CD4-positive, alpha-beta memory T cell (primary cell): Measurements from ENCODE around the gene JSRP1. TPM values are rescaled to one million over a fixed set of nuclear protein-coding genes. Genes with fewer than 3 reads are reported as not detected.

Experiments used
- CTCF ChIA-PET: fragments of 350-600 bp; sonication (Branson Sonifier 250); formaldehyde crosslinking; loops from one replicate; lab custom pipeline; 2021; ENCODE audit warnings: inconsistent platforms; ENCODE audit not compliant: partially characterized antibody; lab: Charles Lee
- POLR2A ChIA-PET: fragments of 350-600 bp; sonication (Branson Sonifier 250); formaldehyde crosslinking; loops from one replicate; lab custom pipeline; 2021; ENCODE audit not compliant: partially characterized antibody; lab: Charles Lee
- DNase-seq, 5 donors: peaks; one replicate each; pipeline versions ENCODE4 v3.0.0 to v3.0.0-alpha.2; 2020 to 2022; ENCODE audit warnings: mixed read lengths in 1 of 5
- H3K27ac ChIP-seq: one replicate; pipeline ENCODE4 v1.7.0; 2013; ENCODE audit warnings: low read depth, low read length
- H3K27me3 ChIP-seq: 2 replicates; pipeline ENCODE4 v1.7.0; 2013; ENCODE audit warnings: mild to moderate bottlenecking, low read length, moderate library complexity; ENCODE audit not compliant: insufficient read depth
- H3K36me3 ChIP-seq: 2 replicates; pipeline ENCODE4 v1.7.0; 2013; ENCODE audit warnings: mild to moderate bottlenecking, low read length, moderate library complexity; ENCODE audit not compliant: insufficient read depth
- H3K4me1 ChIP-seq: 2 replicates; pipeline ENCODE4 v1.7.0; 2013; ENCODE audit warnings: mild to moderate bottlenecking, low read length, moderate library complexity; ENCODE audit not compliant: insufficient read depth
- H3K4me3 ChIP-seq, 2 donors: one replicate each; pipeline ENCODE4 v1.7.0; 2013; ENCODE audit warnings: low read length in 2 of 2, mild to moderate bottlenecking in 1 of 2
- H3K9me3 ChIP-seq, 2 donors: one replicate each; pipeline ENCODE4 v1.7.0; 2013; ENCODE audit warnings: low read length in 2 of 2, control low read depth in 1 of 2; ENCODE audit not compliant: control insufficient read depth in 1 of 2
- H3K27ac Mint-ChIP-seq, 7 donors: one replicate each; pipeline ENCODE4 v1.8.0; 2020 to 2021; ENCODE audit warnings: mixed read lengths in 7 of 7, mild to moderate bottlenecking in 6 of 7, inconsistent platforms in 3 of 7, moderate library complexity in 3 of 7
- H3K27me3 Mint-ChIP-seq, 2 donors: one replicate each; pipeline ENCODE4 v1.8.0; 2020 to 2021; ENCODE audit warnings: mixed read lengths in 2 of 2
- H3K36me3 Mint-ChIP-seq, 2 donors: one replicate each; pipeline ENCODE4 v1.8.0; 2020 to 2021; ENCODE audit warnings: mixed read lengths in 2 of 2, inconsistent platforms in 1 of 2, mild to moderate bottlenecking in 1 of 2
- H3K4me1 Mint-ChIP-seq, 4 donors: one replicate each; pipeline ENCODE4 v1.8.0; 2020 to 2021; ENCODE audit warnings: mixed read lengths in 4 of 4, mild to moderate bottlenecking in 1 of 4
- H3K4me3 Mint-ChIP-seq, 8 donors: one replicate each; pipeline ENCODE4 v1.8.0; 2020 to 2021; ENCODE audit warnings: mixed read lengths in 8 of 8, mild to moderate bottlenecking in 7 of 8, moderate library complexity in 6 of 8, inconsistent platforms in 3 of 8
- H3K9me3 Mint-ChIP-seq, 8 donors: one replicate each; pipeline ENCODE4 v1.8.0; 2020 to 2021; ENCODE audit warnings: mixed read lengths in 8 of 8, mild to moderate bottlenecking in 5 of 8, inconsistent platforms in 3 of 8, moderate library complexity in 1 of 8
- intact Hi-C: fragments of 100-400 bp; cut with micrococcal nuclease; formaldehyde crosslinking; loops from one replicate; pipeline ENCODE4 v1.15.1; 2023
- polyA plus RNA-seq, 2 donors: library from polyadenylated mRNA; unstranded; fragments of 300-500 nt; fragmentation: Illumina TruSeq; gene quantifications; one replicate each; pipeline ENCODE4 v1.2.3, GENCODE V29; 2021
- total RNA-seq, 2 experiments: library from RNA; stranded (reverse); gene quantifications; one replicate each; pipeline ENCODE4 v1.2.3, GENCODE V29; 2021

JSRP1 gene
- total and polyA plus RNA-seq, 4 experiments from 2014 or later, result 1.1 to 1.7 (median 1.4) TPM

- H3K36me3 Mint-ChIP-seq, result peaks cover 8 to 42% of the 10 kb centered on the region in 2 donors
- intact Hi-C loops, result no loop called here
- no peak for DNase-seq
- Histone ChIP-seq H3K36me3 (peaks cover 8% of the 10 kb centered on the region), H3K9me3 (no peaks in the 10 kb centered on the region), H3K4me1 (peaks cover 13% of the 10 kb centered on the region), H3K4me3 (no peak overlapping the region), H3K27ac (no peak overlapping the region), H3K27me3 (no peaks in the 10 kb centered on the region)
- H3K27ac Mint-ChIP-seq, result no peak overlapping the region
- no peak overlapping the region for H3K4me3 Mint-ChIP-seq
- POLR2A ChIA-PET, result no interaction called here
- H3K4me1 Mint-ChIP-seq, result peaks cover 0 to 20% (median 11%) of the 10 kb centered on the region in 4 donors
- no peaks in the 10 kb centered on the region for H3K27me3 Mint-ChIP-seq
- CTCF ChIA-PET, result no interaction called here
- H3K9me3 Mint-ChIP-seq, result no peaks in the 10 kb centered on the region
Observed at GRCh38 chr19:2217591-2217990, 38.6 kb downstream of the JSRP1 start.

- no peaks in the 10 kb centered on the region for H3K27me3 Mint-ChIP-seq
- DNase-seq, result no peak
- H3K36me3 Mint-ChIP-seq, result peaks cover 11 to 52% of the 10 kb centered on the region in 2 donors
- Histone ChIP-seq H3K4me3 (no peak overlapping the region), H3K27ac (no peak overlapping the region), H3K4me1 (peaks cover 13% of the 10 kb centered on the region), H3K9me3 (no peaks in the 10 kb centered on the region), H3K27me3 (no peaks in the 10 kb centered on the region), H3K36me3 (peaks cover 12% of the 10 kb centered on the region)
- no peak overlapping the region for H3K4me3 Mint-ChIP-seq
- no peaks in the 10 kb centered on the region for H3K9me3 Mint-ChIP-seq
- H3K27ac Mint-ChIP-seq, result peak overlapping the region in 1 of 7 donors; percentile 22
- ChIA-PET POLR2A (interaction anchor here (0.6 kb wide), 2 partner anchors 19 to 111 kb away, joined by 3 read pairs; partner anchors contain the start of genes LSM7 and PLEKHJ1), CTCF (interaction anchor here (1.0 kb wide), 1 partner anchor 43 kb away, joined by 3 read pairs; no protein-coding TSS in a partner anchor)
- H3K4me1 Mint-ChIP-seq, result peaks cover 0 to 20% (median 11%) of the 10 kb centered on the region in 4 donors
- intact Hi-C loops, result no loop called here
Observed at GRCh38 chr19:2216361-2217225, 39.6 kb downstream of the JSRP1 start.

GRCh38 chr19:2215281-2215751, 40.9 kb downstream of the JSRP1 start:
- H3K27ac ChIP-seq, result no peak overlapping the region
- Mint-ChIP-seq H3K27me3 (no peaks in the 10 kb centered on the region), H3K27ac (peak overlapping the region; percentile 55 to 89 (median 78)), H3K4me3 (peak overlapping the region; percentile 53 to 78 (median 68)), H3K36me3 (peaks cover 13 to 49% of the 10 kb centered on the region in 2 donors), H3K9me3 (no peaks in the 10 kb centered on the region), H3K4me1 (peaks cover 0 to 20% (median 11%) of the 10 kb centered on the region in 4 donors)
- H3K36me3 ChIP-seq, result peaks cover 15% of the 10 kb centered on the region
- H3K9me3 ChIP-seq, result no peaks in the 10 kb centered on the region
- H3K4me1 ChIP-seq, result peaks cover 13% of the 10 kb centered on the region
- intact Hi-C loops, result no loop called here
- H3K4me3 ChIP-seq, result no peak overlapping the region
- no peaks in the 10 kb centered on the region for H3K27me3 ChIP-seq
- POLR2A ChIA-PET, result interaction anchor here (0.6 kb wide), 1 partner anchor 112 kb away, joined by 3 read pairs; no protein-coding TSS in a partner anchor
- CTCF ChIA-PET, result interaction anchor here (1.0 to 1.1 kb wide), 3 partner anchors 42 to 65 kb away, joined by 3 read pairs; no protein-coding TSS in a partner anchor
- peak in 4 of 5 donors; percentile 49 to 56 (median 52) for DNase-seq

- Histone ChIP-seq H3K4me1 (peaks cover 13% of the 10 kb centered on the region), H3K9me3 (no peaks in the 10 kb centered on the region), H3K36me3 (peaks cover 10% of the 10 kb centered on the region), H3K27ac (no peak overlapping the region), H3K27me3 (no peaks in the 10 kb centered on the region), H3K4me3 (no peak overlapping the region)
- Mint-ChIP-seq H3K27me3 (no peaks in the 10 kb centered on the region), H3K36me3 (peaks cover 13 to 49% of the 10 kb centered on the region in 2 donors), H3K4me1 (peaks cover 0 to 20% (median 11%) of the 10 kb centered on the region in 4 donors), H3K4me3 (no peak overlapping the region), H3K27ac (peak overlapping the region in 1 of 7 donors; percentile 52), H3K9me3 (no peaks in the 10 kb centered on the region)
- POLR2A ChIA-PET, result no interaction called here
- no peak for DNase-seq
- CTCF ChIA-PET, result interaction anchor here (1.1 kb wide), 1 partner anchor 66 kb away, joined by 3 read pairs; no protein-coding TSS in a partner anchor
- intact Hi-C loops, result no loop called here
Observed at GRCh38 chr19:2214251-2214650, 42.0 kb downstream of the JSRP1 start.

- H3K9me3 ChIP-seq, result no peaks in the 10 kb centered on the region
- Mint-ChIP-seq H3K4me1 (peaks cover 0 to 20% (median 11%) of the 10 kb centered on the region in 4 donors), H3K27ac (no peak overlapping the region), H3K36me3 (peaks cover 13 to 47% of the 10 kb centered on the region in 2 donors), H3K4me3 (no peak overlapping the region), H3K27me3 (no peaks in the 10 kb centered on the region), H3K9me3 (no peaks in the 10 kb centered on the region)
- no peak overlapping the region for H3K4me3 ChIP-seq
- DNase-seq, result no peak
- peaks cover 13% of the 10 kb centered on the region for H3K4me1 ChIP-seq
- peaks cover 10% of the 10 kb centered on the region for H3K36me3 ChIP-seq
- no peak overlapping the region for H3K27ac ChIP-seq
- intact Hi-C loops, result no loop called here
- CTCF ChIA-PET, result no interaction called here
- POLR2A ChIA-PET, result interaction anchor here (1.3 to 1.7 kb wide), 2 partner anchors 17 to 21 kb away, joined by 4 read pairs; no protein-coding TSS in a partner anchor
- H3K27me3 ChIP-seq, result no peaks in the 10 kb centered on the region
Observed at GRCh38 chr19:2213799-2214198, 42.4 kb downstream of the JSRP1 start.

GRCh38 chr19:2212861-2213711, 43.1 kb downstream of the JSRP1 start:
- intact Hi-C loops, result no loop called here
- no peak overlapping the region for H3K27ac ChIP-seq
- H3K27me3 ChIP-seq, result no peaks in the 10 kb centered on the region
- Mint-ChIP-seq H3K27ac (peak overlapping the region in 2 of 7 donors; percentile 13 to 29), H3K4me3 (no peak overlapping the region), H3K36me3 (peaks cover 13 to 43% of the 10 kb centered on the region in 2 donors), H3K4me1 (peaks cover 0 to 20% (median 11%) of the 10 kb centered on the region in 4 donors), H3K27me3 (no peaks in the 10 kb centered on the region), H3K9me3 (no peaks in the 10 kb centered on the region)
- H3K4me1 ChIP-seq, result peaks cover 13% of the 10 kb centered on the region
- no peak for DNase-seq
- peaks cover 10% of the 10 kb centered on the region for H3K36me3 ChIP-seq
- H3K9me3 ChIP-seq, result no peaks in the 10 kb centered on the region
- ChIA-PET CTCF (no interaction called here), POLR2A (interaction anchor here (1.3 to 1.7 kb wide), 2 partner anchors 18 to 22 kb away, joined by 4 read pairs; no protein-coding TSS in a partner anchor)
- H3K4me3 ChIP-seq, result no peak overlapping the region
